Lung (tissue), 16 donors: Measurements from ENCODE around the gene MPO. TPM values are rescaled to one million over a fixed set of nuclear protein-coding genes. Genes with fewer than 3 reads are reported as not detected.
A peak's percentile ranks its signal among the peaks of the same experiment; 100 is the strongest.

Experiments used
- ATAC-seq: fragments of 200-7000 bp; cut with Tn5 transposase; one replicate; pipeline ENCODE4 v1.9.1; 2020; ENCODE audit warnings: moderate number of reproducible peaks; ENCODE audit not compliant: insufficient read depth, low FRiP score
- DNase-seq, 3 donors: peaks; one replicate each; pipeline ENCODE4 v3.0.0-alpha.2; 2013 to 2017
- H3K27ac ChIP-seq, 2 donors: one replicate each; pipeline ENCODE4 v1.5.1; 2013; ENCODE audit warnings: mild to moderate bottlenecking in 2 of 2, moderate library complexity in 2 of 2, control low read depth in 1 of 2, inconsistent platforms in 1 of 2, low read depth in 1 of 2, low read length in 1 of 2
- H3K27me3 ChIP-seq, 3 donors: one replicate each; pipeline ENCODE4 v1.5.1; 2013; ENCODE audit warnings: low read length in 2 of 3; ENCODE audit not compliant: control insufficient read depth in 3 of 3, insufficient read depth in 3 of 3
- H3K36me3 ChIP-seq, 4 donors: one replicate each; pipeline ENCODE4 v1.5.1; 2013; ENCODE audit warnings: low read length in 4 of 4, mild to moderate bottlenecking in 1 of 4, moderate library complexity in 1 of 4; ENCODE audit not compliant: control insufficient read depth in 4 of 4, insufficient read depth in 4 of 4
- H3K4me1 ChIP-seq, 5 donors: one replicate each; pipeline ENCODE4 v1.5.1; 2013; ENCODE audit warnings: low read length in 5 of 5, mild to moderate bottlenecking in 2 of 5, moderate library complexity in 1 of 5; ENCODE audit not compliant: control insufficient read depth in 5 of 5, insufficient read depth in 5 of 5
- H3K4me3 ChIP-seq: one replicate; pipeline ENCODE4 v1.5.1; 2013; ENCODE audit warnings: mild to moderate bottlenecking, control low read depth, moderate library complexity
- H3K9ac ChIP-seq, 2 donors: one replicate each; pipeline ENCODE4 v1.5.1; 2013; ENCODE audit warnings: low read length in 2 of 2, control low read depth in 1 of 2; ENCODE audit not compliant: insufficient read depth in 1 of 2
- H3K9me3 ChIP-seq, 4 donors: one replicate each; pipeline ENCODE4 v1.5.1; 2013; ENCODE audit warnings: low read length in 3 of 4, mild to moderate bottlenecking in 1 of 4, moderate library complexity in 1 of 4; ENCODE audit not compliant: control insufficient read depth in 4 of 4, insufficient read depth in 3 of 4
- CTCF ChIP-seq: IDR thresholded peaks from 2 replicates; pipeline ENCODE4 v1.5.1; 2012; ENCODE audit warnings: mild to moderate bottlenecking; ENCODE audit errors: control extremely low read depth, extremely low read depth
- WGBS, 2 donors: extraction: QIAGEN DNeasy Blood & Tissue Kit; methylation state at CpG; one replicate each; pipeline ENCODE4 v1.1.7; 2013; 5-methylcytosine and 5-hydroxymethylcytosine counted together
- long read RNA-seq, 5 donors: transcript quantifications; one replicate each; lab custom pipeline, GENCODE V29; 2026
- polyA plus RNA-seq, 2 donors: library from polyadenylated mRNA; stranded (reverse); fragments of 200-250 nt; gene quantifications; one replicate each; pipeline ENCODE4 v1.2.1, GENCODE V29; 2013
- total RNA-seq, 2 donors: library from RNA; depleted of rRNA in 1 of 2; stranded (reverse); fragments of >200 nt in 1 of 2; gene quantifications; one replicate each; pipeline ENCODE4 v1.2.1, GENCODE V29; 2014 to 2021
- donor health status: control.
- donor health status: control.
- donor health status: Bipolar disorder and iron deficiency.
- donor health status: healthy.
- donor health status: DM: yes; HTN: yes; CAD: no.

Gene MPO
- total RNA-seq (10 to 100 TPM in 1 of 2 donors, 1 to 10 TPM in 1; 2.5 to 62.0 TPM), polyA plus RNA-seq (10 to 100 TPM in 1 of 2 donors, under 1 TPM in 1; 0.79 to 10.8 TPM)
- long read RNA-seq, donor 1, partial matches to known transcripts: 0 of 1 reads
- long read RNA-seq, donor 1, other reads (novel, unspliced or antisense): 0 of 1 reads
- long read RNA-seq, donor 2: 0 reads
- long read RNA-seq, donor 3, partial matches to known transcripts: 0 of 1 reads
- long read RNA-seq, donor 3, other reads (novel, unspliced or antisense): 0 of 1 reads
- long read RNA-seq, donor 4: 0 reads
- long read RNA-seq, donor 5, partial matches to known transcripts: 0 of 1 reads
- long read RNA-seq, donor 5, other reads (novel, unspliced or antisense): 0 of 1 reads

GRCh38 chr17:58280480-58281217 is at the start of gene MPO:
TSS of gene MPO (minus strand) at chr17:58280935. CDS start at chr17:58280758, 177 bp downstream.
- Histone ChIP-seq H3K4me3 (no peak within 1 kb of the TSS), H3K4me1 (peaks cover 0 to 13% (median 0%) of the 10 kb centered on the region in 5 donors)

GRCh38 chr17:58329810-58330537 is 49.2 kb upstream of the MPO start:
- Histone ChIP-seq H3K27ac (peak overlapping the region in 1 of 2 donors; percentile 20), H3K9ac (no peak overlapping the region)
- no peak for DNase-seq

More at GRCh38 chr17:58280480-58281217, at the start of gene MPO:
- no peak for ATAC-seq
- Histone ChIP-seq H3K27ac (no peak within 1 kb of the TSS), H3K36me3 (no peaks in the 10 kb centered on the region), H3K9me3 (peaks cover 0 to 1% (median 0%) of the 10 kb centered on the region in 4 donors), H3K27me3 (peaks cover 0 to 9% (median 0%) of the 10 kb centered on the region in 3 donors), H3K9ac (no peak within 1 kb of the TSS)
- 46 to 75% methylated on average over 5 of the region's 5 CpGs for WGBS, 2 donors
- no peak for TF ChIP-seq CTCF
- no peak for DNase-seq

More at GRCh38 chr17:58329810-58330537, 49.2 kb upstream of the MPO start:
- no peaks in the 10 kb centered on the region for H3K36me3 ChIP-seq
- WGBS, 2 donors: 24 to 47% methylated on average over 4 of the region's 4 CpGs
- peaks cover 0 to 19% (median 4%) of the 10 kb centered on the region in 5 donors for H3K4me1 ChIP-seq
- H3K9me3 ChIP-seq: peaks cover 0 to 3% (median 0%) of the 10 kb centered on the region in 4 donors
- ATAC-seq: no peak
- no peak for TF ChIP-seq CTCF
- H3K4me3 ChIP-seq: no peak overlapping the region
- H3K27me3 ChIP-seq: no peaks in the 10 kb centered on the region
